Subcutaneous adipose tissue (tissue), 4 donors: ENCODE results near the gene DYNLT5. TPM values are rescaled to one million over a fixed set of nuclear protein-coding genes. Genes with fewer than 3 reads are reported as not detected.

Source experiments
- CTCF ChIP-seq: fragments of 450-650 bp; IDR thresholded peaks from one replicate; pipeline ENCODE4 v1.5.1; 2016; ENCODE audit warnings: low read depth, mild to moderate bottlenecking, control low read depth, antibody characterized with exemption, moderate library complexity
- total RNA-seq, 4 donors: library from RNA; depleted of rRNA; stranded (reverse); fragments of >200 nt; gene quantifications; one replicate each; pipeline ENCODE4 v1.1.0, GENCODE V29; 2016

DYNLT5 gene
- total RNA-seq, 4 donors from 2014 or later, result 0.51 to 4.8 (median 2.8) TPM; not detected in 1

GRCh38 chr1:66757722-66758240 lies 5.5 kb downstream of the DYNLT5 start:
- no peak for TF ChIP-seq CTCF

- TF ChIP-seq CTCF, result no peak
These were observed 6.0 kb downstream of the DYNLT5 start for GRCh38 chr1:66758241-66758755.

GRCh38 chr1:66760506-66760905 lies 8.2 kb downstream of the DYNLT5 start:
- TF ChIP-seq CTCF, result no peak

GRCh38 chr1:66761221-66761620 lies 9.0 kb downstream of the DYNLT5 start:
- no peak for TF ChIP-seq CTCF

- TF ChIP-seq CTCF, result no peak
These were observed 12.8 kb downstream of the DYNLT5 start for GRCh38 chr1:66764994-66765578.

- TF ChIP-seq CTCF, result no peak
These were observed 15.4 kb downstream of the DYNLT5 start for GRCh38 chr1:66767626-66768025.

- no peak for TF ChIP-seq CTCF
These were observed 16.7 kb downstream of the DYNLT5 start for GRCh38 chr1:66768965-66769364.
